Stimulated activated CD8-positive, alpha-beta memory T cell treated with anti-CD3 and anti-CD28 coated beads, Interleukin-7, amount 100 ng/mL, for 1 hour (primary cell): ENCODE measurements around the gene CCDC91.

Experiments used
- DNase-seq, 2 donors: peaks; one replicate each; pipeline ENCODE4 v3.0.0-alpha.2; 2020; ENCODE audit warnings: low read depth in 2 of 2

The CCDC91 gene

DNA sequence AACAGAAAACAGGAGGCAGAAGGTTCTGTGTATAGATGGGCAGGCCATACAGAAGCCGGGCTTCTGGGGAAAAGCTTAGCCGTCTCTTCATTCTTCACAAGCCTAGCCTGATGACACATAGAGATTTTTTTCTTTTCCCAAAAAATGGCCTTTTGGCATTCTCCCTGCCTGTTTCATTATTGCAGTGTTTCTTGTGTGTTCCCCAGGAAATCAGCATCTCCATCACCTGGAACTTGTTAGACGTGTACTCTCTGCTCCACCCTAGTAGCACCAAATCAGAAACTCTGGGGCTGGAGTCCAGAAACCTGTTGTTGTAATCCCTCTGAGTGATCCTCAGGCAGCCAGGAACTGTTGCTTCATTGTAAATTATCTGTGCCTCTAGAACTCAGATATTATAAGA, 388.1 kb downstream of the CCDC91 start:
- DNase-seq, result no peak

DNA sequence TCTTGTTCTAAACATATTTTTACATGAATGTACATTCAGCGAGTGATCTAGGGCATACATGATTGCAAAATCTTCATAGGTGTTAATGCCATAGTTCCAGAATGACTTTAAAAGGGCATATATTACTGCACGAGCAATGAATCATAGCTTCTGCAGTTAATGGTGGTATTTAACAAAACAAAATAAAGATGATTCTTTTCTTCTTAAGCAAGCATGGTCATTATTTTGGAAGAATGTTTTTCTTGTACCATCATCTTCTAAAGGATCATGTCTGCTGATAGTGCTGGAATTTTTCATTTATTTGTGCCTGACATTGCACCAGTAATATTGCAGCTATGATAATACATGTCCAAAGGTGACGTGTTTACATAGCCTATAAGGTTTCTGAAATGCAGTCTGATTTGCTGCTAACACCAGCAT, 388.6 kb downstream of the CCDC91 start:
- DNase-seq, result no peak

DNA sequence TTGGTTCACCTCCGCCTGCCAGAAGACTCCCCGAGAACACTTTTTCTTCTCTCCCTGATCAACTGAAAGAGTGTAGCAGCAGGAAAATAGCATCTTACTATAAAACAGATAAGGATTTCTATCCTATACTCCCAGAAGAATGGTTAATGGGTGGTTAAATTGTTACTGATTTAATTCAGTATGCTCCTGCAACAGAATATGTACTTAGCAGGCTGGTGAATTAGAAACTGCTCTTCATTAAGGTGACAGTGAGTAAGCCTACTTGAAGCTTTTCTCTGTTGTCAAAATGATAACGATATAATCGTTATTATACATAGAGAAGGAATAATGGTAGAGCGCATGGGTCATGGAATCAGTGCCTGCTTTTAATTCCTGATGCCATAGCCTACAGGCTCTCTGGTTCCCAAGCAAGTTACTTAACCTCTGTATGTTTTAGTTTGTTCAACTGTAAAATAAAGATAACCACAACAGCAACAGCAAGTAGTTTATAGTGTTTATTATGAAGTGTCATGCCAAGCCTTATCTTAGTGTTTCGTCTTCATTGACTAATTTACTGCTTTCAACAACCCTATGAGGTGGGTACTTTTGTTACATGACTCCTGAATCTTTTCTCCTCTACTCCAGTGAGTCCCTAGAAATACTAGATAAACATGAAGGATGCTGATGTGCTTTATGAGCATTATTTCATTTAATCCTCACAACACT, 392.6 kb downstream of the CCDC91 start:
- no peak for DNase-seq

DNA sequence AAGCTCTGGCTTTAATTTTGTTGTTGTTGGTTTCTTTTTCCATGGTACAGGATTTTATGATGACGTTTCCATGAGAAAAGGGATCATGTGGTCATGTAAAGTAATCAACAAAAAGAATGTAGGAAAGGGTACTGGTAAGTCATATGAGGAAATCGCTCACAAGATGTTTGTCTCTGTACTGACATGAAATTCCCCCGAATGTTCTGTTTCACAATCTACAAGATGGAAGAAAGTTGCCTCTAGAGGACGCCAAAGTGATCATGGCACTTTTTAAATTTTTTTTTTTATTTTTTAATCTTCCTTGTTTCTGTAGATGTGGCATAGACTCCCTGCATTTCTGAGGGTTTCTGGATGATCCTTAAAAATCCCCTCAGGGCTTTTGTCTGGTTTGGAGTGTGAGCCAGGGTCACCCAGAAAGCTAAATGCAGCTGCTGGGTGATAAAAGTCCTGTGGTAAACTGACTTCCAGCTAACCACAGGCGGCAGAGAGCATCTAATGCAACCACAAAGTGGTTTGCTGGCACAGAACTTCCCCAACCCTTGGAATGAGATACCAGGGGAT, 393.5 kb downstream of the CCDC91 start:
- no peak for DNase-seq

DNA sequence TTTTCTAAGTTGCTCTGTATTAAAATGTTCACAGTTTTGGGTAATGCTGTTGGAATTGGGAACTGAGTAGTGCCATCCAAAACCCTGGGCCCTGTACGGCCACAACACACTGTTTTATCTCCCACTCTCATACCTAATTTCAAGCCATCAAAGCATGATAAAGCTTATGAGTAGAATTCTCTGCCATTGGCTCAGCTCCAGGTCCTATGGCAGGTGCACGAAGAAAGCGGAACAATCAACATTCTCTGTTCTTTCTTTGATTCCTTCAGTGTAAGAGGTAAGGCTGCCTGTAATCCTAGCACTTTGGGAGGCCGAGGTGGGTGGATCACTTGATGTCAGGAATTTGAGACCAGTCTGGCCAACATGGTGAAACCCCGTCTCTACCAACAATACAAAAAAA, 394.9 kb downstream of the CCDC91 start:
- DNase-seq, result no peak

GRCh38 chr12:28586481-28586880, 396.2 kb downstream of the CCDC91 start:
- no peak for DNase-seq

DNA sequence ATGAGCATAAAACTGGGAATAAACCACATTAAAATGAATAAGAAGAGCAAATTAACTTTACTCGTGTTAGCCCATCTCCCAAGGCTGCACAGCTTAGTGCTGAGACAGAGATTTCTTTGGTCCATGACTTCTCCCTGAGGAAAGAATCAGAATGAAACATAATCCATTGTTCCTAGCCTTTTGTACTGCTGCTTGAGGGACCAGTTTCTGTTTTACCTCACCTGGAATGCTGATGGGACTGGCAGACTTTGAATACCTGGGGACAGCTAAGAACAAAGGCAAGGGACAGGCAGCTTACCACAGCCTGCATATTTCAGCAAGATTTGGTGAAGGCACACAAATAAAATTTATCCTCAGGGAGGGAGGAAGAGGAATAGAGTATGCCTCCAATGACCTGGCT, 401.6 kb downstream of the CCDC91 start:
- no peak for DNase-seq
